ENCODE results near the gene KIF27.
"Not testable (repeated sequence)": the region's sequence is repeated elsewhere in the genome, so short reads cannot be mapped to it uniquely, and the experiment has no call there.

KIF27 gene

GRCh38 chr9:83817356-83818278, 103.6 kb downstream of the KIF27 start, which contains the start of gene GKAP1:
TSS of gene GKAP1 (minus strand) at chr9:83817769. CDS start at chr9:83806517, 11,252 bp downstream.
- in situ Hi-C loops (cut with HindIII; ENCODE audit: low sequenced_read_pairs), result not testable (repeated sequence)

- in situ Hi-C loops (cut with HindIII; ENCODE audit: low sequenced_read_pairs), result not testable (repeated sequence)
Measured at GRCh38 chr9:83817011-83817355, 104.2 kb downstream of the KIF27 start.

DNA sequence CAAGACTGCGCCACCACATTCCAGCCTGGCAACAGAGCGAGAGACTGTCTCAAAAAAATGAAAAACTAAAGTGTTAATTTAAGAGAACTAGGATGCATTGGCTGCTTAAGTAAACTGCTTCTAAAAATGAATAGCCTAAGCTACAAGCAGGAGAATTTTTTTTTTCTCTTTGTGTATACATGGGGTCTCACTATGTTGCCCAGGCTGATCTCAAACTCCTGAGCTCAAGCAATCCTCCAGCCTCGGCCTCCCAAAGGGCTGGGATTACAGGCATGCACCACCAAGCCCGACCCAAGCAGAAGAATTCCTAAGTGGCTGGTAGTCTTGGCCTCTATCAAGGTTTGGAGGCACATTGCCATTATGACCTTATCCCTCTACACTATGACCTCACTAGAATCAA, 106.1 kb downstream of the KIF27 start:
- in situ Hi-C loops (cut with HindIII; ENCODE audit: low sequenced_read_pairs), result not testable (repeated sequence)

DNA sequence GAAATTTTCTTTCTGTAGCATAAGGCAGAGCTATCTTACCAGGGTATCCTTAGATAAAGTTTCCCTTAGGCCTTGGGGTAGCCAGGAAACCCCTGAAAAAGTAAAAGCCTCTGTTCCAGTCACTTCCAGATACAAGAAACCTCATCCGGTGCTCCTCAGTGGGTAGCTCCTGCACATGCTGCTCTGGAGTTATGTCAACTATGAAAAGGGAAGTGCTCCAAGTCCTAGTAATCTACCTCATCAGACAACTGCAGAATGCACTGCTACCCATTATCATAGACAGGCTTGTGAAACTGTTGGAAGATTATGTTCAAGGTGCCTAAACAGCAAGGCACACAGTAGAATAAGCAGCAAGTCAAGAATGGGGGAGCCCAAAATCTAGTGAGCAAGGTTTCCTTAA, 112.0 kb downstream of the KIF27 start:
- in situ Hi-C loops (cut with HindIII; ENCODE audit: low sequenced_read_pairs), result not testable (repeated sequence)

DNA sequence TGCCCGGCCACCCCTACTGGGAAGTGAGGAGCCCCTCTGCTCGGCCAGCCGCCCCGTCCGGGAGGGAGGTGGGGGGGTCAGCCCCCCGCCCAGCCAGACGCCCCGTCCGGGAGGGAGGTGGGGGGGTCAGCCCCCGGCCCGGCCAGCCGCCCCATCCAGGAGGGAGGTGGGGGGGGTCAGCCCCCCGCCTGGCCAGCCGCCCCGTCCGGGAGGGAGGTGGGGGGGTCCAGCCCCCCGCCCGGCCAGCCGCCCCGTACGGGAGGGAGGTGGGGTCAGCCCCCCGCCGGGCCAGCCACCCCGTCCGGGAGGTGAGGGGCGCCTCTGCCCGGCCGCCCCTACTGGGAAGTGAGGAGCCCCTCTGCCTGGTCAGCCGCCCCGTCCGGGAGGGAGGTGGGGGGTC, 116.8 kb downstream of the KIF27 start:
- in situ Hi-C loops (cut with HindIII; ENCODE audit: low sequenced_read_pairs), result not testable (repeated sequence)

GRCh38 chr9:83803941-83804340, 117.3 kb downstream of the KIF27 start:
- in situ Hi-C loops (cut with HindIII; ENCODE audit: low sequenced_read_pairs), result not testable (repeated sequence)

- in situ Hi-C loops (cut with HindIII; ENCODE audit: low sequenced_read_pairs), result no loop called here
Measured at GRCh38 chr9:83800236-83801033, 120.8 kb downstream of the KIF27 start.

- in situ Hi-C loops (cut with HindIII; ENCODE audit: low sequenced_read_pairs), result no loop called here
Measured at GRCh38 chr9:83794051-83794450, 127.2 kb downstream of the KIF27 start.

- in situ Hi-C loops (cut with HindIII; ENCODE audit: low sequenced_read_pairs), result no loop called here
Measured at GRCh38 chr9:83792746-83793145, 128.5 kb downstream of the KIF27 start.

Measured in endothelial cell of hepatic sinusoid (primary cell).